Measurements from ENCODE around the gene PTPRN2. TPM values are rescaled to one million over a fixed set of nuclear protein-coding genes. Genes with fewer than 3 reads are reported as not detected.

PTPRN2 gene
- total and polyA plus RNA-seq, 9 of the 15 experiments (the other 6 are each of a cell fraction or from before 2014, with no cell fraction given) = not detected

- intact Hi-C loops (cut with micrococcal nuclease) = no loop called here
- H3K9me3 ChIP-seq (replicated peaks; ENCODE audit: control insufficient read depth, insufficient read depth, low read depth, low read length) = no peaks in the 10 kb centered on the region
- FAIRE-seq = no peak
- no TSS peak for BruUV-seq (replicated peaks)
- no peak for DNase-seq (ENCODE audit: extremely low read depth in 1 of 4, low spot score in 3 of 4)
- H3K4me1 ChIP-seq (replicated peaks in 1 of 2; ENCODE audit: control insufficient read depth in 2 of 2, insufficient read depth in 2 of 2, low read length in 2 of 2) = peaks cover 0 to 3% of the 10 kb centered on the region in 2 experiments; a peak in 1 of 5 replicates
- H3K27ac ChIP-seq (ENCODE audit: extremely low read depth, low read depth, low read length) = no peak overlapping the region
- TF ChIP-seq DEAF1 (CRISPR knock-in tag; IDR thresholded peaks at IDR 0.05) = no peak
- no peak for TF ChIP-seq FOS (IDR thresholded peaks at IDR 0.05; ENCODE audit: extremely low read depth, insufficient read length)
- no peak for TF ChIP-seq TCF15 (CRISPR knock-in tag; IDR thresholded peaks at IDR 0.05)
- TF ChIP-seq TBL1XR1 (IDR thresholded peaks at IDR 0.05; ENCODE audit: low read length in 2 of 2) = no peak
- TF ChIP-seq HBP1 (CRISPR knock-in tag; IDR thresholded peaks at IDR 0.05) = no peak
- TF ChIP-seq ZHX1 (conservative IDR thresholded peaks at IDR 0.05; ENCODE audit: low read length) = no peak
- no peak for TF ChIP-seq JUN (IDR thresholded peaks at IDR 0.05; ENCODE audit: borderline replicate concordance, low read depth, low read length)
- TF ChIP-seq JUN (CRISPR knock-in tag; IDR thresholded peaks at IDR 0.05; ENCODE audit: borderline replicate concordance) = no peak
- TF ChIP-seq SRSF3 (IDR thresholded peaks at IDR 0.05; ENCODE audit: insufficient read depth, low read length) = no peak
- no peaks in the 10 kb centered on the region for H3K79me2 ChIP-seq (ENCODE audit: control insufficient read depth, insufficient read depth, low read length)
- no peak; the same call in 2 of the 3 replicates for ATAC-seq
- ChIA-PET POLR2A (interaction anchor here (0.7 to 0.9 kb wide), 2 partner anchors 19 to 1459 kb away, joined by 4 to 5 read pairs; no protein-coding TSS in a partner anchor), CTCF (ENCODE audit: low intra/inter-chr PET ratio) (no interaction called here)
- in situ Hi-C loops (cut with MboI) = no loop called here
- no peak overlapping the region for H2AFZ ChIP-seq (ENCODE audit: low read depth, low read length)
- peaks cover 25% of the 10 kb centered on the region; the same call in 1 of the 2 replicates for H4K20me1 ChIP-seq (replicated peaks; ENCODE audit: control insufficient read depth, insufficient read depth, low read length)
- no peaks in the 10 kb centered on the region for H3K9me1 ChIP-seq (ENCODE audit: control insufficient read depth, insufficient read depth, low read length)
- 0% methylated on average over 9 of the region's 9 CpGs for WGBS (ENCODE audit: insufficient coverage, low coverage, missing lambda C conversion rate)
- H3K4me3 ChIP-seq = no peak overlapping the region
- H3K9ac ChIP-seq (ENCODE audit: insufficient read depth in 1 of 2, low read depth in 2 of 2, low read length in 2 of 2) = no peak overlapping the region
- no peak overlapping the region for H3K4me2 ChIP-seq (ENCODE audit: insufficient read depth, low read length)
- no peaks in the 10 kb centered on the region for H3K36me3 ChIP-seq (ENCODE audit: control insufficient read depth, insufficient read depth, low read length)
- peaks cover 55 to 72% of the 10 kb centered on the region in 2 experiments for H3K27me3 ChIP-seq (ENCODE audit: control insufficient read depth in 2 of 2, insufficient read depth in 2 of 2, low read length in 2 of 2)
These were observed 984.6 kb downstream of the PTPRN2 start for GRCh38 chr7:157603005-157603404.
